Dendritic cell treated with granulocyte-macrophage colony-stimulating factor and Interleukin-4, amounts not matched to agents 40 ng/mL and 50 ng/mL, for 4 days (primary cell): ENCODE data around the gene RUFY4.
"Not testable (repeated sequence)": the region's sequence is repeated elsewhere in the genome, so short reads cannot be mapped to it uniquely, and the experiment has no call there.

Experiments used
- H3K27ac Mint-ChIP-seq: one replicate; pipeline ENCODE4 v1.8.0; 2022; ENCODE audit warnings: mild to moderate bottlenecking, mixed read lengths
- H3K27me3 Mint-ChIP-seq: one replicate; pipeline ENCODE4 v1.8.0; 2022; ENCODE audit warnings: mild to moderate bottlenecking, mixed read lengths
- H3K36me3 Mint-ChIP-seq: one replicate; pipeline ENCODE4 v1.8.0; 2022; ENCODE audit warnings: low read depth, mixed read lengths
- H3K4me1 Mint-ChIP-seq: one replicate; pipeline ENCODE4 v1.8.0; 2022; ENCODE audit warnings: low read depth, mixed read lengths
- H3K4me3 Mint-ChIP-seq: one replicate; pipeline ENCODE4 v1.8.0; 2022; ENCODE audit warnings: mild to moderate bottlenecking, moderate library complexity, mixed read lengths
- H3K9me3 Mint-ChIP-seq: one replicate; pipeline ENCODE4 v1.8.0; 2022; ENCODE audit warnings: mixed read lengths
- intact Hi-C: fragments of 100-400 bp; cut with micrococcal nuclease; formaldehyde crosslinking; loops from one replicate; pipeline ENCODE4 v1.15.0; 2022

Gene RUFY4, protein sequence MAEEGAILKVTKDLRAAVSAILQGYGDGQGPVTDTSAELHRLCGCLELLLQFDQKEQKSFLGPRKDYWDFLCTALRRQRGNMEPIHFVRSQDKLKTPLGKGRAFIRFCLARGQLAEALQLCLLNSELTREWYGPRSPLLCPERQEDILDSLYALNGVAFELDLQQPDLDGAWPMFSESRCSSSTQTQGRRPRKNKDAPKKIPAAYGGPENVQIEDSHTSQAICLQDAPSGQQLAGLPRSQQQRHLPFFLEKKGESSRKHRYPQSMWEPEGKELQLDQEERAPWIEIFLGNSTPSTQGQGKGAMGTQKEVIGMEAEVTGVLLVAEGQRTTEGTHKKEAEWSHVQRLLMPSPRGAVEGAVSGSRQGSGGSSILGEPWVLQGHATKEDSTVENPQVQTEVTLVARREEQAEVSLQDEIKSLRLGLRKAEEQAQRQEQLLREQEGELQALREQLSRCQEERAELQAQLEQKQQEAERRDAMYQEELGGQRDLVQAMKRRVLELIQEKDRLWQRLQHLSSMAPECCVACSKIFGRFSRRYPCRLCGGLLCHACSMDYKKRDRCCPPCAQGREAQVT

DNA sequence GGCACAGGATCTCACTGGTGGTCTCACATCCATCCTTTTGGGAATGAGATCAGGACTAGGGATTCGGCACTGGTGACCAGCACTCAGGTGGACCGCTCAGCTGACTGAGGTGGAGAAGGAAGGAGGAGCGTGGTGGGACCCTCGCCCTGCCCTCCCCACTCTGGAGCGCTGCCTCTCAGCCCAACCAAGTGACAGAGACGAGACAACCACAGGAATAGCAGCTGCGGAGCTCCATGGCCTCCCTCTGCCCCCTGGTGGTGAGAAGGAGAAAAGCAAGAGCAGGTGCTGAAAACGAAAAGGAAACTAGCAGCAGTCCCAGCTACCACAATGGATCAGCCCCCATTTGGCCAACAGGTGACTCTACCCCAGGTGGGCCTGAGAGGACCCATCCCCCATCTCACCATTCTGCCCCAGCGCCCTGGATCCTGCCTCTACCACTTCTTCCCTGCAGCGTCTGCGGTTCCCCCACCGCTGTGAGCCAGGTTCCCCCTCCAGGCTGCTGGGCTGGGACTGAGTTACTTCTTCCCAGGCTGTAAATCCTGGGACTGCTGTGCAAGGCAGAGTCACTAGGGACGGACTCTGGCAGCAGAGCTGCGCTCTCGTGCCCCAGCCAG lies at the start of gene RUFY4:
Gene RUFY4, plus strand, starts transcription at position 533 of the 614 bp plus-strand sequence. CDS start 1,353 bp downstream, outside the sequence.
- Mint-ChIP-seq H3K4me1 (peaks cover 95% of the 10 kb centered on the region), H3K36me3 (peaks cover 53% of the 10 kb centered on the region), H3K27ac (peak within 1 kb of the TSS; percentile 93), H3K4me3 (peak within 1 kb of the TSS; percentile 78)
- not testable (repeated sequence) for H3K27me3 Mint-ChIP-seq, H3K9me3 Mint-ChIP-seq
- intact Hi-C loops = loop anchor here (1.0 to 2.0 kb wide), 3 partner anchors 33 to 284 kb away; no protein-coding TSS in a partner anchor

DNA sequence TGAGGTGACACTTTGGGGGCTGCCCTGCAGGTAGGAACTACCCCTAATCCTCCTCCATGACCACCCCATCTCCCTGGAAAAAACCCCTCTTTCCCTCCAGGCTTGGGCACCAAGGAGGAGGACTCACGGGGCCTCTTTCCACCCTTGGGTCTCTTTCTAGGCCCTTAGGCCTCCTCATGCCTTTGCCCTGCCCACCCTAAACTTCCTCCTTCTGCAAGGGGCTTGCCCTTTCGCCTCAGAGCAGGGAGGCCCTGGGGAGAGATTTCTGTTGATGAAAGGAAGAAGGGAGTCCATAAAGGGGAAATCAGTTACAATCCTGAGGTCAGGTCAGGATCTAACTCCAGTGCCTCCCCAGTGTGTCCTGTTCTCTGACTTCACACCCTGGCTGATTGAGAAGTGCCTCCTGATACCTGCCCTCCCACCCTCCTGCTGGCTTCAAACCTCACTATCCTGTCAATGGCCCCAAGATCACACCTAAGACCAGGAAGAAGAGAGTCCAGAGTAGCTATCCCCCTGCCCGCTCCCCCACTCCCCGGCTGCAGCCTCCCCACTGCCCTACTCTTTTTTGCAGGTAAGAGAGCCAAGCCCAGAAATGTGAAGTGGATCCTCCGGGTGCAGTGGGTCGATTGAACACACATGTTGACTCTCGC lies 49.5 kb upstream of the RUFY4 start:
- Mint-ChIP-seq H3K36me3 (no peaks in the 10 kb centered on the region), H3K9me3 (no peaks in the 10 kb centered on the region), H3K27me3 (peaks cover 7% of the 10 kb centered on the region), H3K27ac (no peak overlapping the region), H3K4me1 (peaks cover 54% of the 10 kb centered on the region), H3K4me3 (no peak overlapping the region)
- intact Hi-C loops = no loop called here

- intact Hi-C loops = no loop called here
Observed at GRCh38 chr2:218020281-218020680, 48.8 kb upstream of the RUFY4 start.

GRCh38 chr2:218020966-218021535 lies 48.0 kb upstream of the RUFY4 start:
- intact Hi-C loops = no loop called here
- H3K4me3 Mint-ChIP-seq = no peak overlapping the region

More at GRCh38 chr2:218020281-218020680, 48.8 kb upstream of the RUFY4 start:
- H3K36me3 Mint-ChIP-seq = no peaks in the 10 kb centered on the region
- peaks cover 7% of the 10 kb centered on the region for H3K27me3 Mint-ChIP-seq
- no peaks in the 10 kb centered on the region for H3K9me3 Mint-ChIP-seq
- peak overlapping the region; percentile 40 for H3K27ac Mint-ChIP-seq
- peaks cover 54% of the 10 kb centered on the region for H3K4me1 Mint-ChIP-seq
- H3K4me3 Mint-ChIP-seq = no peak overlapping the region

GRCh38 chr2:218021536-218022071 lies 47.4 kb upstream of the RUFY4 start:
- Mint-ChIP-seq H3K9me3 (no peaks in the 10 kb centered on the region), H3K27ac (peak overlapping the region; percentile 60), H3K4me3 (no peak overlapping the region), H3K36me3 (no peaks in the 10 kb centered on the region), H3K27me3 (peaks cover 5% of the 10 kb centered on the region), H3K4me1 (peaks cover 51% of the 10 kb centered on the region)
- intact Hi-C loops = no loop called here

More at GRCh38 chr2:218020966-218021535, 48.0 kb upstream of the RUFY4 start:
- H3K4me1 Mint-ChIP-seq = peaks cover 54% of the 10 kb centered on the region
- H3K27ac Mint-ChIP-seq = peak overlapping the region; percentile 40
- H3K36me3 Mint-ChIP-seq = no peaks in the 10 kb centered on the region
- H3K27me3 Mint-ChIP-seq = peaks cover 7% of the 10 kb centered on the region
- H3K9me3 Mint-ChIP-seq = no peaks in the 10 kb centered on the region

DNA sequence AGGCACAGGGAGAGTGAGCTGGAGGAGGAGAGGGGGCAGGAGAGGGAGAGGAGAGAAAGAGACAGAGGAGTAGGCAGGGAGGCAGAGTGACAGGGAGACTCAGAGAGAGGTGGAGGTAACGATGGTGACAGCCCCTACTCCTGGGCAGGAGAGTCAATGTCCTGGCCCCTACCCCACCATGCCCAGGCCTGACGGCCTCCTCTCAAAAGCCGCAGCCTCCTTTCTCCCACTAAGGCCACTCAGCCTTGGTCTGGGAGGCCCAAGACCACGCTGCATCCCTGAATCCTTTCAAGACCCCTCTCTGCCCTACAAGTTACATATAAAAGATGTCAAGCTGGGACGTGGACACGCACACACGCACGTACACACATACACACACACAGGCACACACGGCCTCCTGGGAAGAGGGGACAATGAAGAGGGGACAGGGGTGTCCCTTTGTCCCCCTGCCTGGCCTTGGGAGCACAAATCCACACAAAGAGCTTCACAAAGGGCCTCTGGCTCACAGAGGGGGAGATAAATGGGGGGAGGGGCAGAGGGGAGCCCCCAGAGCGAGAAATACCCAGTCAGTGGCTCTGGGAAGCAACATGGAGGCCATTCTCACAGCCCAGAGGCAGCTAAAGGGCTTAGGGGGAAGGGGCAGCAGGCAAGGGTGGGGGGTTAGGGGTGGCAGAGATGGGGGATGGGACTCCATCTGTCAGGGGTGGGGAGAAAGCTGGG lies 46.8 kb upstream of the RUFY4 start:
- Mint-ChIP-seq H3K27ac (peak overlapping the region; percentile 60), H3K27me3 (peaks cover 3% of the 10 kb centered on the region), H3K4me1 (peaks cover 50% of the 10 kb centered on the region), H3K4me3 (no peak overlapping the region), H3K9me3 (no peaks in the 10 kb centered on the region), H3K36me3 (no peaks in the 10 kb centered on the region)
- intact Hi-C loops = no loop called here

GRCh38 chr2:218022851-218023530 lies 46.1 kb upstream of the RUFY4 start:
- Mint-ChIP-seq H3K9me3 (no peaks in the 10 kb centered on the region), H3K4me1 (peaks cover 47% of the 10 kb centered on the region), H3K4me3 (no peak overlapping the region), H3K27ac (no peak overlapping the region), H3K27me3 (peaks cover 1% of the 10 kb centered on the region), H3K36me3 (no peaks in the 10 kb centered on the region)
- intact Hi-C loops = no loop called here

DNA sequence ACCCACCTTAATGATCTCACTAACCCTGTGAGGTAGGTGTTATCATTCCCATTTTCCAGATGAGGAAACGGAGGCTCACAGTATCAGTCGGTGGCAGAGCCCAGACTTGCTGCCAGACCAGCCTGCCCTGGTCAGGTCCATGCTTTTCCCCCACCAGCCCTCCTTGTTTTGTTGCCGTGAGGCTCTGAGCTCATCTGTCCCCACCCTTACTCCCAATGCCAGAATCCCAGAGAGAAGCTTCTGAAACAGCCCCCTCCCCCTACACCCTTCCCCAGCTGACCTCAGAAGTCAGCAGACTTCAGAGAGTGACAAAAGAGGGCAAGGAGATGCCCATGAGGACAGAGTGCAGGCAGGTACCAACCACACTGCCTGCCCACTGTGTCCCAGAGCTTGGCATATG lies 45.4 kb upstream of the RUFY4 start:
- H3K9me3 Mint-ChIP-seq = no peaks in the 10 kb centered on the region
- H3K4me1 Mint-ChIP-seq = peaks cover 40% of the 10 kb centered on the region
- peak overlapping the region; percentile 24 for H3K27ac Mint-ChIP-seq
- H3K36me3 Mint-ChIP-seq = no peaks in the 10 kb centered on the region
- H3K4me3 Mint-ChIP-seq = no peak overlapping the region
- peaks cover 1% of the 10 kb centered on the region for H3K27me3 Mint-ChIP-seq
- intact Hi-C loops = no loop called here

GRCh38 chr2:218024336-218024735 lies 44.7 kb upstream of the RUFY4 start:
- Mint-ChIP-seq H3K27ac (no peak overlapping the region), H3K4me3 (no peak overlapping the region), H3K4me1 (peaks cover 34% of the 10 kb centered on the region), H3K27me3 (peaks cover 1% of the 10 kb centered on the region), H3K36me3 (no peaks in the 10 kb centered on the region), H3K9me3 (no peaks in the 10 kb centered on the region)
- intact Hi-C loops = no loop called here

DNA sequence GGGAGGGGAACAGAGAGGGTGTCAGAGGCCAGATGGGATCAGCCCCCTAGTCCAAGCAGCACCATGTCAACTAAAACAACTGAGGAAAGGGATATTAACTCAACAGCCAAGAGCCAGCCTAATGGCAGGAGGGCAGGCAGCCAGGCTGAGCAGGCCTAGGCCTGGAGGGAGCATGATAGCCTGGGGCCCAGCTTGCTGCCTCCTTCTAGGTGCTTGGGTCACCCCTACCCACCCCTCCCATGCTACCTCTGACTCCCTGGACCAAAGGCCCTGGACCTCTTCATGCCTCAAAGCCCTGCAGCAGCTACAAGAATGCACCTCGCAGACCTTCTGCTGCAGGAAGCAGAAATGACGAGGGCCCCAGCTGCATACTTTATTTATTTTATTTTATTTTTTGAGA lies 44.2 kb upstream of the RUFY4 start:
- Mint-ChIP-seq H3K4me3 (no peak overlapping the region), H3K36me3 (no peaks in the 10 kb centered on the region), H3K27me3 (peaks cover 1% of the 10 kb centered on the region), H3K27ac (no peak overlapping the region), H3K4me1 (peaks cover 29% of the 10 kb centered on the region), H3K9me3 (no peaks in the 10 kb centered on the region)
- intact Hi-C loops = no loop called here

DNA sequence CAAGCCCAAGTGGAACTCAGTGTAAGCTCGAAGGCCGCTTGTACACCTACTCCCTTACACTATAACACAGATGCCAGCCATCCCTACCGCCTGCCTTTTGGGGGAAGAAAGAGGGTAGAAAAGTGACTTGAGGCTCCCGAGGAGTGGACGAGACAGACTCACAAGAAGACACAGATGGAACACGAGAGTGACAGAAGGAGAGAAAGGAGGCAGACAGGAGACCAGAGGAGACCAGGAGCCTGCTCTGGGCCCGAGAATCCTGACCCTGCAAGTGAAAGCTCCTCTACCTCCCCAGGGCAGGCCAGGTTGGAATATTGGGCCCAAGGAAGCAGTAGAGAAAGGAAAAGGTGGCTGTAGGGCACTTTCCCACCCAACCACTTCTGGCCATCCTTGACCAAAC lies 42.8 kb upstream of the RUFY4 start:
- Mint-ChIP-seq H3K4me3 (no peak overlapping the region), H3K9me3 (no peaks in the 10 kb centered on the region), H3K27me3 (peaks cover 1% of the 10 kb centered on the region), H3K27ac (no peak overlapping the region), H3K4me1 (peaks cover 16% of the 10 kb centered on the region), H3K36me3 (no peaks in the 10 kb centered on the region)
- intact Hi-C loops = no loop called here

GRCh38 chr2:218026676-218027425 lies 42.2 kb upstream of the RUFY4 start:
- H3K27me3 Mint-ChIP-seq = peaks cover 1% of the 10 kb centered on the region
- H3K4me1 Mint-ChIP-seq = peaks cover 10% of the 10 kb centered on the region
- H3K9me3 Mint-ChIP-seq = no peaks in the 10 kb centered on the region
- no peaks in the 10 kb centered on the region for H3K36me3 Mint-ChIP-seq
- H3K4me3 Mint-ChIP-seq = no peak overlapping the region
- intact Hi-C loops = no loop called here
- no peak overlapping the region for H3K27ac Mint-ChIP-seq
